ENCODE measurements around the gene PKD1L1.
"Not testable (repeated sequence)": the region's sequence is repeated elsewhere in the genome, so short reads cannot be mapped to it uniquely, and the experiment has no call there.

PKD1L1 gene

DNA sequence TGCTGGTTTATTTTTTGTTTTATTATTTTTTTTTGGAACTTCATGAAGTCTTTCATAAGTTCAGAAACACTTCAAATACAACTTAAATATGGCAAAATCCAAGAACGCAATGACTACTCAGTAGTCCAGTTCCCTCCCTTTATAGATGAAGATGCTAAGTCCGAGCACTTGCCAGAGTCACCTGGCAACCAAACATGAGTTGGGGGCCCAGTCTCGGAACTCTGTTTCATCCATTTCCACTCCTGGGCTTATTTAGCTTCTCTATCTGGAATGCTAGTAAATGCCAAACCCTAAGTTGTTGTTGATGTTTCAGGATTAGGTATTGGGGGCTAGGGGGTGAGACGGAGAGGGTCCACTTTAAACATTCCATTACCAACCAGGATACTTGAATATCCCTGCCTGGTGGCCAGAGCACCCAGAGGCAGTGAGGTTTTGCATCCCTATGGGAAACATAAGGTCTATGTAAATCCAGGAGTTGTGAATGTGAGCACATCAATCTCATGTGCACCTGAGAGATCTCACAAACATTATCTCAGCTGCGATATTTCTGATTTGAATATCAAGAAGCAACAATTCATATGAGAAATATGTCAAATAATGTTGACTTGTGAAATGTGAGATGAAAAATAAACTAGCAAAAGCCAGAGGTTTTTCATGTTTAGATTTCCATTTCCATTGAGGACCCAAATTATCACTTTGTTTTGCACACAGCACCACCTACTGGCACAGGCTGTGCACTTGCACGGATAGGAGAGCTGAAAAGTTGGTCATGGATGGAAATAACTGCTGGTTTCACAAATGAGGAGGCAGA lies 129.3 kb downstream of the PKD1L1 start:
- no peak for DNase-seq (ENCODE audit: low read depth)

- no peak for DNase-seq (ENCODE audit: low read depth)
These were observed 130.3 kb downstream of the PKD1L1 start for GRCh38 chr7:47817917-47818316.

GRCh38 chr7:47816647-47817046 lies 131.6 kb downstream of the PKD1L1 start:
- peak; percentile 47 for DNase-seq (ENCODE audit: low read depth)

DNA sequence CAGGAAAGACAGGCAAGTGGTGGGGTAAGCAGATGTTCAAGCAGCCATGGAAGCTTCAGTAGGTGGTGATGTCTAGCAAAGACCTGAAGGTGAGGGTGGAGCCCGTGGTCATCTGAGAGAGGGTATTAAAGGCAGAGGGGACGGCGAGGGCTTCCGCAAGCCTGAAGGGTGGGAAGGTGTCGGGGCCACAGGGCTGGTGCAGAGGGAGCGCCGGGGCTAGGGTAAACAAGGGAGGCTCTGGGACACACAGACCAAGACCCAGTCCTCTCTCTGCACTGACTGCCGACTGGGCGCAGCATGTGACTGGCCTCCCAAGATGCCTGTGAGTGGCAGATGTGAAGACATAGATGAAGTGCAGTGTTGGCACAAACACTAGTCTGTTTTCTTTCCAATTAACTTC lies 132.4 kb downstream of the PKD1L1 start:
- DNase-seq (ENCODE audit: low read depth) = no peak

DNA sequence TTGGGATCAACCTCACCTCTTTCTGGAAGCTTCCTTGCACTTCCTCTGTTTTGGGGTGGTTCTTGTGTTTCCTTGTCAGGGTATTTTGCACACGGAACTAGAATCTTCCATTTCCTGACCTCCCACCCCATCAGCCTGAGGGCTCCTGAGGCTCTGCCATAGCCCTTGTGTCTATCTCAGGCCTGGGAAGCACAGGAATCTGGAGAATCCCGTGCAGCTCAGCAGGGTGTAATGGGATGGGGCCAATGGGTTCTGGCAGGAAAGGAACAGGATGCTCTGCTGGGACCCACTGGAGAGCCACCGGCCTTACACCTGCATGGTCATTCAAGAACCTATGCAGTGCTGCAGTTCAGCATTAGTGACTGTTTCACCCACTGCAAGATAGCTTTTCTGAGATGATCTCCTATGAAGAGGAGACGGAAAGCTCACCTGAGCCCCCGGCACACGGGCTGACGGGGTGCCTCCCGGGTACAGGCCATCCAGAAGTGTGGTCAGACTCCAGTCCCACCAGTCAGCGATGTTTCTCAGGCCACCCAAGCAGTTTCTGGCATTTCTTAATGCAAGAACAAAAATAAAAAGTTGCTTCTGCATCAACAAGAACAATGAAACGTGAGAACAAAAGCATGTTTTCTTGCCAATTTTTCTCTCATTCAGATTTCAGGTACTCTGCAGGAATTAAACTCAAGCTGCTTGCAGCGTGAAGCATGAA lies 133.2 kb downstream of the PKD1L1 start:
- DNase-seq (ENCODE audit: low read depth) = no peak

DNA sequence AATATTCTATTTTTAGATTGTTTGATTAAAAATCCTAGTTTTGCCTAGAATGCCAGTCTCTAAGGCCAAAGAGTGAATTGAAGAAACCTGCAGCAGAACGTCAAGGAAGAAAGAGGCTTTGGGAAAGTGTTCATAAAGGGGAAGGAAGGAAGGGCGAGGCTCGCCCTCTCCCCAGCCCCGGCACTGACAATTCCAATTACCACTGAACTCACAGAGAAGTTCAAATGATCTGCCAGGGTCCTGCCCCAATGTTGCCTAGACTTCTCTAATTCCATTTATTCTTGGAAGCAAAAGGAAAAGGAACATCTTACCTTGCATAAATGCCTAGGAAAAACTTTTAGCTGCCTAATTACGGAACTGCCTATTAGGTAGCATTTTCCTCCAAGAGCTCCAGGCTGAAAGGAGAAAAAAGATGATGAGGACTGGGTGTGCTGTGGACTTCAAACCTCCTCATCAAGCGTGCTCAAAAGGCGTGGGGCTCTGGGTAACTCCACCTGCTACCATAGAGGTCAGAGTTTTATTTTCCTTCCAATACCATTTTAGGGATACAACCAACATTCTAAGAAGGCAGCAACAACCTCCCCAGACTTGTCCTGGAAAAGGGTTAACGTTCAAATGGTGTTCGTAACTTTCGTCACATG lies 134.5 kb downstream of the PKD1L1 start:
- DNase-seq (ENCODE audit: low read depth) = no peak

GRCh38 chr7:47812429-47813136 lies 135.7 kb downstream of the PKD1L1 start:
- no peak for DNase-seq (ENCODE audit: low read depth)

DNA sequence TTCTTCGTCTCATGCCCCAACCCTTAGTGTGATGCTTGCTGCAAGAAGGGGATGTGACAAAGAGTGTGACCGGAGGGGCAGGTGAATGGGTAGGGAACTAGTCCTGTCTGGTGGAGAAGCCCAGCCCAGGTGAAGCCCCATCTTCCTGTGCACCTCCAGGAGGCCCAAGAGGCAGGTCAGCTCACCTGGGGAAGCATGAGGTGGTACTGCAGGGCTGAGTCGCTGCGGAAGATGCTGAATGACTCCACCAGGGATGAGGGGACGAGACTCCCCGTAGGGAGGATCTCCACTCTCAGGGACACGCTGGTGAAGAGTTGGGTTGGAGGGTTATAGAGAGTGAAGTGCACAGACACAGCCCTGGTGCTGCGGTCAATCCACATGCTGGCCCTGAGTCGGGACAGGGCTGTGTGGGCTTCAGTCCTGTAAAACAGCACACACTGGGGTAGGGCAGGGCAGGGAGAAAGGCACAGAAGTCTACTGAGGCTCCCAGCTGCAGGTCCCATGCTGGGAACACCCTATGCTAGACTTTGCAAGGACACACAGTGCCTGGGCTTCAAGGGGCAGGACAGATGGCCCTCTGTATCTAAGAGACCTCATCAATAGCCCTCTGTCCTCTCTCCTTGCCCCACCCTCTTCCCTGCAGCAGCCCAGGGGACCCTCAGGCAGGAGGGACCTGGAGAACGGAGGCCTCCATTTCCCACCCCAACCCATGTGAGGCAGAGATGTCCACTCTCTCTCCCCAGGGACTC lies 136.5 kb downstream of the PKD1L1 start:
- DNase-seq (ENCODE audit: low read depth) = no peak

DNA sequence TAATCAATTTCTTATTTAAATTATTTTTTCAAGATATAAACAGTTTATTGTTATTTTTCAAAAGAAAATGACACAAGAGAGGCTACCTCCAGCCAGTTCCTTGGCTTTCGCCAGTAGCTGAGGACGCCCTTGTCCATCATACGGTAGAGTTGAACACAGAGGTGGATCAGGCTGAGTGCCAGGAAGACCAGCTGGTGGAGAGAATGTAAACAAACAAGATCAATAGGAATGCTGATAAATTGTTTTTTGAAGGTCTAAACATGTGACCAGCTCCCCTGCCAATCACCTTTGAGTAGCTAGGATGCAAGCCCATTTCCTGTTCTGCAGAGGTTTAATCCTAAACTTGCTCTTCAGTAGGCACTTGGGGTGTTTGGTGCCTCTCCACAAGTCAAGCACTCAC lies 138.9 kb downstream of the PKD1L1 start:
- DNase-seq (ENCODE audit: low read depth) = no peak

- DNase-seq (ENCODE audit: low read depth) = no peak
These were observed 139.9 kb downstream of the PKD1L1 start for GRCh38 chr7:47808321-47808720.

GRCh38 chr7:47807756-47808155 lies 140.5 kb downstream of the PKD1L1 start:
- no peak for DNase-seq (ENCODE audit: low read depth)

DNA sequence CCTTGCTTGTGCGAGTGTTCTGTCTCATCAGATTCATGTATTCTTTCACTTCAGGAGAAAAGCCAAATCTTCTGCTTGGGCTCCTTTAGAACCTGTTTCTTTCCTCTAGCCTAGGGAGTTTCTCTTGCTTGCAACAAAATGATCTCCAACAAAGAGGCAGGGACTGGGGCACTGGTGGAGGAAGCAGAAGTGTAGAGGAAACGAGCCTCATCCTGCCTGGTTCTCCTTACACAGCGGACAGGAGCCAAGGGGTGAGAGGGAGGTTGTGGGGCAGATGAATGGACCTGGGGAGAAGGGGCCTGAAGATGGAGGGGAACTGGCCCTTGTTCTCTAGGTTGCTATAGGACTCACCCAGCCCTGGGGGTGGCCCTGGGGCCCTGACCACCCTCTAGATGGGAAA lies 141.1 kb downstream of the PKD1L1 start:
- no peak for DNase-seq (ENCODE audit: low read depth)

DNA sequence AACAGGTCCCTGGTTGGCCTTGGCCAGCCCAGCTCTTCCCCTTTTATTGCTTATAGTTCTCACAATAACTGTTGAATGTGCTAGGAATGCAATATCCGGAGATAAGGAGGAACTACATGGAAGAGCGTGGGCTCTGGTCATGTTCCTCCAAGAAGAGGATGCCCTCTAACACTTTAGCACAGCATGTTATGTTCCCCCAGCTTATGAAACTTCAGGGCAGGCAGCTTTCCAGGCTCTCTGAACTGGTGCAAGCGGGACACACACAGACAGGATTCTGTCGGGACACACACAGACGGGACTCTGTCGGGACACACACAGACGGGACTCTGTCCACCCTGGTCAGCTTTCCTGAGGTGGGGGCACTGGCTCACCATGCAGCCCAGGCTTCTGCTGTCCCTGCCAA lies 141.6 kb downstream of the PKD1L1 start:
- no peak for DNase-seq (ENCODE audit: low read depth)

- DNase-seq (ENCODE audit: low read depth) = no peak
These were observed 143.3 kb downstream of the PKD1L1 start for GRCh38 chr7:47804767-47805545.

DNA sequence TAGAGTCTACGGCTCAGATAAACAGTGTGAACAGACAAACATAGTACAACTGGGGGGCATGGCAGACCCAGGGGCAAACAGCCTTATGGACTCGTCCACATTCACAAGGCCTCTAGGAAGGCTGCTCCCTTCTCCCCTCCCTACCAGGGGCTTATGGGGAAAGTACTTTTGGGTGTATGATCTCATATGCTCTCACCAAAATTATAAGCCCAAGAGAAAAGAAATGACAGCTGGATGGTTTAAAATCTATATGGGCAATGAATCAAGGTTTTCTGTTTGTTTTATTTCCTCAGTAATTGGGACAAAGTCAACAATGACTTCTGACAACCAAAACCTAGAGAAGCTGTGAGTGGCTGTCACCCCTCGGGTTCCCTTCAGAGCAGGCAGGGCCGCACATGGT lies 144.4 kb downstream of the PKD1L1 start:
- DNase-seq (ENCODE audit: low read depth) = no peak

GRCh38 chr7:47803025-47803424 lies 145.2 kb downstream of the PKD1L1 start:
- no peak for DNase-seq (ENCODE audit: low read depth)

GRCh38 chr7:47801423-47801822 lies 146.8 kb downstream of the PKD1L1 start:
- DNase-seq (ENCODE audit: low read depth) = no peak

DNA sequence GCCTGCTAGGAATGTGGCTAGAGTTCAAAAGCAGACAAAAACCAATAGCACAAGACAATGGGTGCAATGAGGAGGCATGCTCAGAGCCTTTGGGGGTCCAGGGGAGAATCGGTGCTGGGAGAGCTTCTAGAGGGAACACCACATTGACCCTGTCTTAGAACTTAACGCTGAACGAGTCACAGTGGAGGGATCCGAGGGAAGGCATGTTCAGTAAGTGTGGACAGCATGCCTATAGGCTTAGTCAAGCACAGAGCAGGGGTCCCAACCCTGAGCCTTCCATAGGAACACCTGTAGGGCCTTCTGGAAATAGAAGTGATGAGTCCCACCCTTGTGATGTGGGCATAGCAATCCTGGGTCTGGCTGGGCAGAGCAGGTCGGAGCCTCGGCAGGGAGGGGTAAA lies 148.7 kb downstream of the PKD1L1 start:
- no peak for DNase-seq (ENCODE audit: low read depth)

DNA sequence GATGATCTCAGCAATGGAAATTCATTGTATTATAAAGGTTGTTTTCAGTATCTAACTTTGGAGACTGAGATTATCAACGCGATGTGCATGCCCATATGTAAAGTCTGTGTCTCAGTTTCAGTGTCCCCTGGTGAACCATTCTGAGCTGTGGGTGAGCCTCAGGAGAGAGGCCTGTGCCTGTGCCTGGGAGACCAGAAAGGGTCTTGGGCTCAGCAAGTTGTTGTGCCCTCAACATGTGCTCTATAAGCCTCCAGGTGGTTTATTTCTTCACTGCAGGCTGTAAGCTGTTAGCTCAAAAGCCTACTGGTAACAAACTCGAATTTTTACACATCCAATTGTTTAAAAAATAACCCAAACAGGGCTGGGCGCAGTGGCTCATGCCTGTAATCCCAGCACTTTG lies 151.9 kb downstream of the PKD1L1 start:
- no peak for DNase-seq (ENCODE audit: low read depth)

DNA sequence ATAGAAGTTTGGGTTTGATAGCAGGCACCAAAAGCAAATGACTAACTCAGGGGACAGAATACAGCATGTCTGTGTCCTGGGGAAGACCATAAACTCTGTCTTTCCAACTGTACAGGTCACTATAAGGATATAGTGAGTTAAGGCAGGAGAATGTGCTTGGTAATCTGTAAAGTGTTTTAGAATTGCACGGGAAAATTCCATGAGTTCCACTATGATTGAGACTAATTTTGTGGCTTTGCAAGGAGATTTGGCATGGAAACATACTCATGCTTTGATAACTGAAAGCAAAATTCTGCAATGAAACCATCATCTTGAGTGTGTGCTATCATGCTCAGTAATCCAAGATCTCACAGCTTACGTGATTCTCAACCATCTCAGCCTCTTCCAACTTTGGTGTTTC lies 152.6 kb downstream of the PKD1L1 start:
- peak; percentile 96 for DNase-seq (ENCODE audit: low read depth)

DNA sequence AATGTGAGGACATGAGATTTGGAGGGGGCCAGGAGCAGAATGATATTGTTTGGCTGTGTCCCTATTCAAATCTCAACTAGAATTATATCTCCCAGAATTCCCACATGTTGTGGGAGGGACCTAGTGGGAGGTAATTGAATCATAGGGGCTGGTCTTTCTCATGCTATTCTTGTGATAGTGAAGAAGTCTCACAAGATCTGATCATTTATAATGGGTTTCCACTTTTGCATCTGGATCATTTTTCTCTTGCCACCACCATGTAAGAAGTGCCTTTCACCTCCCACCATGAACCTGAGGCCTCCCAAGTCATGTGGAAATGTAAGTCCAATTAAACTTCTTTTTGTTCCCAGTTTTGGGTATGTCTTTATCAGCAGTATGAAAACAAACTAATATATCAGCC lies 153.1 kb downstream of the PKD1L1 start:
- DNase-seq (ENCODE audit: low read depth) = not testable (repeated sequence)
